DMS153 (cell line): Measurements from ENCODE around the gene PDLIM1.

Experiments used
- DNase-seq: peaks from one replicate; lab custom pipeline; 2025; lab: John Stamatoyannopoulos, UW

Gene PDLIM1

DNA sequence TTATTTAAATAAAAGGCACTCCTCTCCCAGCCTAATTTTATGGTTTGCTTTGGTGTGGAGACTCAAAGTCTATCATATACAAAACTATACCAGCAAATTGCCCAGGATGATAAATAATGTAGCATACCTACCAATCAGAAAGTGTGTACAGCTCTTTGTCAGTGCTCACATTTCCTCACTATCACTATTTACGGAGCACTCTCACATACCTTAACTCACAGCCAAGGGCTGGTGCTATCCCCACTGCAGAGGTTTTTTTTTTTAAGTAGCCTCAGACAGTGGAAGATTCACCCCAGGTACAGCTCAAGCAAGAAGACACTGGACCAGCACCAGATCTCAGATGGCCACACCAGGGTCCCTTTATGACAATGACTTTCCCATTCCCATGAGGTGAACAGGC lies 2.5 kb downstream of the PDLIM1 start:
- no peak for DNase-seq

DNA sequence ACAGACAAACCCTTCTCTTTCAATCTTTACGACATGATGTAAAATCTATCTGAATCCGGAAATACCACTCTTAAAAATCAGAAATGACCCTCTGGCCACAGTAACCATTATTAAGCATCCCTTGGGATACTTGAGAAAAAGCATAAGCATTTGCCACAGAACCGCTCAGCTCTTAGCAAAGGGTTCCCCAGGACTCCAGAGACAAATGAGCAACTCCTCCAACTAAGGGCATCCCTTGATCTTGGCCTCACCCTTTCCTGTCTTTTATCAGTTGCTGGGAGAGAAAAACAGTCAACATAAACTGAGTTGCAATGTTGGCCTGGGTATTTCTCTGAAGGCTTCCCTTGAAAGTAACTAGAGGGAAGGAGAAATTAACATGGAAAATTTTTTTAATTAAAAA lies 3.5 kb downstream of the PDLIM1 start:
- no peak for DNase-seq

DNA sequence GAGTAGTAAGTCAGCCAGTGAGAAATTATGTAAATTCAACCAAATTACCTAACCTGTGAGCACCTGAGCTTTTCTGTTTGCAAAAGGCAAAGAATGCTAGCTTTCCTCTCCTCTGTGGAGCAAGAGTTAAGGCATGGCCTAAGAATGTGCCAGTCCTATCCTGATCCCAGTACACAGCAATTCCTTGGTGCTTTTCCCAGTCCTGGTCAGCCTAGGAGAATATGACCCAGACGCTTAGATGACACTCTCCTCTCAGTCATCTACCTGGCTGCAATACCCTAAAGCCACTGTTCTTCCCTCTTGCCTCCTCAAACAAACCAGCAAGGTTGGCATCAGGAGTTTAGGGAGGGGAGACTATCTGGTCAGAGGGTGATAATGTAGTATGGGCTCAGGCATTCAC lies 4.1 kb downstream of the PDLIM1 start:
- no peak for DNase-seq

DNA sequence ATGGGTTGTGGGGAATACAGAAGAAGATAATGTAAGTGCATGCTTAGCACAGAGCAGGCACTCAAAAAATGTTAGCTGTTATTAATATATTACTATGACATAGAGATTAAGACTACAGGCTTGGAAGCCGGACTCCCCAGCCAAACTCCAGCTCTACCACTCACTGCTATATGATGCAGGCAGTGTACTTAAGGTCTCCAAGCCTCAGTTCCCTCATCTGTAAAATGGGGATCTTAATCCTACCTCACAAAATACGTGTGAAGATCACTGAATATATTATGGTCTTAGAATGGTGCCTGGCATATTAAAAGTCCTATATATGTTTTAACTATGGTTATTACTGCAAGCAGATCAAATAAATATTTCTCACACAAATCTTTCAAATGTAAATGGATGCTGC lies 5.2 kb downstream of the PDLIM1 start:
- DNase-seq, result no peak

- no peak for DNase-seq
Measured at GRCh38 chr10:95284807-95285206, 6.0 kb downstream of the PDLIM1 start.

DNA sequence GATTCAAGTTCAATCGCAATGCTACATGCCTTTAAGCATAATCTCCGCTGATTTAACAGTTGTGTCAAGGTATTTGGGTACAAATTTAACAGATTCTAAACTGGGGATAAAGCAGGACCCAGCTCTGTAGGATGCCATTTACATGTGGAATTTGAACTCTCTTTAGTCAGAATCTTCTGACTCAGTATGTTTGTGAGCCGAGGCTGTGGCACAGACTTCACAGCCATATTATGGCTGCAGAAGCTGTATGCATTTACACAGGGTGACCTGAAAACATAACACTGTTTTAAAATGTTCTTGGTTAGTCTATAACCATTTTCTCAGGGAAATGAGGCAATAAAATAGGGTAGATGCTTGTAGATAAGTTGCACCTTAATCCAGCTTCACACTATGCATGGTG lies 8.7 kb downstream of the PDLIM1 start:
- DNase-seq, result no peak

DNA sequence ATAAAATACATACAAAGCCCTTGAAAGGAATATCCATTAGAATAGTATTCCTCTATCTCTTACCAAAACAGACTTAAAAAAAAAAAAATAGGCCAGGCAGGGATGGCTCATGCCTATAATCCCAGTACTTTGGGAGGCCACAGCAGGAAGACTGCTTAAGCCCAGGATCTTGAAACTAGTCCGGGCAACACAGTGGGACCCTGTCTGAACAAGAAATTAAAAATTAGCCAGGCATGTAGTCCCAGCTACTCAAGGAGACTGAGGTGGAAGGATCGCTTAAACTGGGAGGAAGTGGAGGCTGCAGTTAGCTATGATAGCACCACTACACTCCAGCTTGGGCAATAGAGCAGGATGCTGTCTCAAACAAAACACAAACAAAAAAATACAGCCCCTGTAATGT lies 9.6 kb downstream of the PDLIM1 start:
- no peak for DNase-seq

GRCh38 chr10:95280637-95281036 lies 10.2 kb downstream of the PDLIM1 start:
- no peak for DNase-seq

DNA sequence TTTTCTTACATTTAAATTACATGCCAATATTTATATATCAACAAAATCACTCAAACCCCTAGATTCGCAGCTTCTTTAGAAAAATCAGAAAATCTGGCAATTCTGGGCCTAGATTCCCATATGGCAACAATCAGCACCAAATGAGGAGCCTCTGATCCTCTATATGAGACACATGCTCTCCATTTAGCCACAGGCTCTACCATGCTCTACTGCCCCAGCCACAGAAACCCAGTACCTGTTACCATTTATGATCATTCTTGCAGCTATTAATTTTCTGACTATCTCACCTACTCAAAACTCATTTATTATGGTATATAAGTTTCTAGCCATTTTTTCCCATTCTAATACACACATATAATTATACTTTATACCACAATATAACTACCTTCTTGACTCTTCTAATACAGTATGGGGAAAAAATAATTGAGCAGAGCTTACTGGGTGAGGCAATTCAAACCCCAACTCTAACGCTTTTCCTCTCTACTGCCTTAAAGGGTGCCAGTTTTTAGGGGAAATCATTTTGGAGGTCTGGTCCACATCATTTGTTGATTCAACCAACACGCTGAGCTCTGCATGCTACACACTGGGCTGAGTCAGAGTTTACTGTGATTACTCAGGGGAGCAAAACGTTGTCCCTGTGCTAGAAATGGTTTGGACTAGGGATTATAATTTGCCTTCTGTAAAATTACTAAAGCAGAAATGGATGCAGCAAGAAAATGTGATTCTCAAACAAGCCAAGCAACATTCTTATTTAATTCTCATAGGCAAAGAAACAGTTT lies 11.6 kb downstream of the PDLIM1 start:
- DNase-seq, result no peak

- no peak for DNase-seq
Measured at GRCh38 chr10:95278061-95278988, 12.5 kb downstream of the PDLIM1 start.

- DNase-seq, result no peak
Measured at GRCh38 chr10:95277614-95278013, 13.2 kb downstream of the PDLIM1 start.

- DNase-seq, result no peak
Measured at GRCh38 chr10:95277201-95277570, 13.6 kb downstream of the PDLIM1 start.

DNA sequence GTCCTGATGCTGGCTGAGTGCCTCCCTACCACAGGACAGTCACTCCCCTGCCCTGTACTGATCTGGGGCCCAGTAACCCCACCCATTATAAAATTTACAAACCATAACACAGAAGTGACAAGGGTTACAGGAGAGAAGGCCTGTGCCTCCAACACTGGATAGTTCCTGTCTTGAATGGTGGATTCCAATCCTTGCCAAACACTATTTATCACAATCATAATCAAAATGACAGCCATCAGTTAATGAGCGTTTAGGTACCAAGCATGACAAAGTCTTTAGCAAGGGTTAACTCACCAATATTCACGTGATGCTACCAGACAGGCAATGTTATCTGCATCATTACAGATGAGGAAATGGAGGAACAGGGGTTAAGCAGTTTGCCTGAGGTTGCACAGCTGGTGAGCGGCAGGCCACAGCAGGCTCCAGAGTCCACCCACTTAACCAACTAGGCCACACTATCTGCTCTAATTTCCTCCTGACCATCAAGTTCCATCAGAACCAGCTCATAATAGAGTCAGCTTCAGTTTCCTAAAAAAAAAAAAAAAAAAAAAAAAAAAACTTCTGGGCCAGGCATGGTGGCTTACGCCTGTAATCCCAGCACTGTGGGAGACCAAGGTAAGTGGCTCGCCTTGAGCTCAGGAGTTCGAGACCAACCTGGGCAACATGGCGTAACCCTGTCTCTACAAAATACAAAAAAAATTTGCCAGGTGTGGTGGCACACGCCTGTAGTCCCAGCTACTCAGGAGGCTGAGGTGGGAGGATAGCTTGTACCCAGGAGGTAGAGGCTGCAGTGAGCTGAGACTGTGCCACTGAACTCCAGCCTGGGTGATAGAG lies 14.2 kb downstream of the PDLIM1 start:
- DNase-seq, result no peak

- no peak for DNase-seq
Measured at GRCh38 chr10:95275726-95276366, 15.0 kb downstream of the PDLIM1 start.

DNA sequence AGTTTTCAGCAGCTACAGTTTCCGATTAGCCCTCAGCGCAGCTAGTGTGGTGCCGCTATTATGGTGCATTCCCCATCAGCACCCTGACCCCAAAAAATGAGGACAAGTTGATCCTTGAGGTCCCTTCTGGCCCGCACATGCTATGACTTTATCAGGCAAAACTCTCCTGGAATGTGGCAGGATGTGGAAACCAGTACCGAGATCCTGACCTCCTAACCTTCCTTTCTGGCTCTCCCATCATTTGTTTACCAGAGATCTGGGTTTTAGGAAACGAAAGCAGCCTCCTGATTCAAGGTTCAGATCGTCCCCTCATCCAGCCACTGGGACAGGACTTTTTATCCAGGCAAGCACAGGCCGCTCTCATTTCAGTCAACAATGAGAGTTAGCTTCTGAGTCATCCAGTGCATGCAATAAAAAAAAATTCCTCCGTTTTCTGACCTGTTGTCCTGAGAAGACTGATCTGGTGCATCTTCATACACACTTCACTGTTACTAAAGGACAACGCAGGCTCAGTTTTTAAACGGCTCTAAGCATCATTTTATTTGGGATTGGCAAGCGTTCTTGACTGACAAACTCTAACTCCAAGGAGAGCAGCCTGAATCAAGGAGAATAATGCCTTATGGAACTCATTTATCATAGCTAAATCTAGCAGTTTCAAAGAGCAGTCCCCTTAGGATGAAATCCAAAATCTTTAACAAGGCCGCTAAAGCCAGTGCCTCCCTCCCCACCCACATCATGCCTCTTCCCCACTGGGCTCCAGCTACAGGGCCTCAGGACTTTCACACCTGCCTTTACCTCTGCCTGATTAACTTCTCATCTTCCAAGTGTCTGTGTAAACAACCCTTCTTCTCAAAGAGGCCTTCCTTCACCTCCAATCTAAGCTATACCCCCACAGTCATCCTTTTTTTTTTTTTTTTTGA lies 17.1 kb downstream of the PDLIM1 start:
- DNase-seq, result no peak

DNA sequence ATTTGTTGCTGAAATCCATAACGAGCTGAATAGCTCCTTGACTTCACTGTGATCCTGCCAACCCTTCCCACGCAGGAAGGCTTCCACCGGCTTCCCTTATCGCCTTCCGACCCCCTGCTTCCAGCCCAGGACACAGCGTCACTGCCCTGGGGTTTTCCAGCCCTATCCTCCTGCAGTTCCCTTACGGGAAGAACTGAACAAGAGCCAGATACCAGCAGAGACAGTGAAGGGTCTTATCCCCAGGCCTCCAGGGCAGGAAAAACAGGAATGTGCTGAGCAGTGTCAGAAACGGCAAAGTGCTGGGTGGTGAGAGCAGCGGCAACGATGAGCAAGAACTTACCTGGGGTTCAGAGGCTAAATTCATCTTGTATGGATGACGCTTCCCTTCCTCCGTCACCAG lies 22.4 kb downstream of the PDLIM1 start:
- no peak for DNase-seq

- DNase-seq, result no peak
Measured at GRCh38 chr10:95267251-95267650, 23.6 kb downstream of the PDLIM1 start.

GRCh38 chr10:95266674-95267095 lies 24.1 kb downstream of the PDLIM1 start:
- peak; percentile 84 for DNase-seq

GRCh38 chr10:95265572-95265971 lies 25.2 kb downstream of the PDLIM1 start:
- no peak for DNase-seq

DNA sequence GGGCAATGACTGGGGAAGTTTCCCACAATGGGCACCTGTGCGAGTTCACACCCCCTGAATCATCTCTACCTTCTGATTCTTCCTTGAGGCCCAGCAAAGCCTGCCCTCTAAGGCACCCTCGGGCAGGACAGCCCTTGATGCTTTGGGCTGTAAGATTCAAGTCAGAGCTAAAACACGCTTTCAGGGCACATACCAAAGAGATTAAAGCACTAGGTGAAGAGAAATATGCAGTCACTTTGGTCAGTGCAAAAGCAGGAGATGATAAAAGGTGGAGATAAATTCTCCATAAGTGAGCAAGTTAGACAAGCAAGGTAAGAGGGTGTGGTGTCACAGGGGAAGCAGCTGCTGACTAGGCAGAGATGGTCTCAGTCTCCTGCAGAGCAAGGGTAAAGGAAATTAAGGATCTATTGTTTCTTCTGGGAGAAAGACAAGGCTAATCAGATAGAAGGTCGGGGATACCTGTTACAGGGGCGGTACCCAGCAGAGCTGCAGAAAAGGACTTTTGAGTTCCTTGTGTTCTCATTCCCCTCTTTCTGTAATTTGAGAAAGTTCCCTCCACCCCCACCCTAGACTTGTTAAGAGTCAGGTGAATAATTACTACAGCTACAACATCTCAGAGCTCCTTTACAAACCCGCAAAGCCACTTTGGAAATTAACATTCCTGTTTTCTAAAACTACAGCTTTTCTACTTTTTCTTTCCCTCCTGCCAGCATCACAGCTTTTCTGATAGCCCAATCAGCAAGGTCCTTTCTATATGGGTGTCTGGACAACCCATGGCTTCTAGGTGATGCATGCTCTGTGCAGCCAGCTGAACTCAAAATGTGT lies 26.4 kb downstream of the PDLIM1 start:
- DNase-seq, result no peak
